ENCODE measurements around the gene KLRK1.

DNA sequence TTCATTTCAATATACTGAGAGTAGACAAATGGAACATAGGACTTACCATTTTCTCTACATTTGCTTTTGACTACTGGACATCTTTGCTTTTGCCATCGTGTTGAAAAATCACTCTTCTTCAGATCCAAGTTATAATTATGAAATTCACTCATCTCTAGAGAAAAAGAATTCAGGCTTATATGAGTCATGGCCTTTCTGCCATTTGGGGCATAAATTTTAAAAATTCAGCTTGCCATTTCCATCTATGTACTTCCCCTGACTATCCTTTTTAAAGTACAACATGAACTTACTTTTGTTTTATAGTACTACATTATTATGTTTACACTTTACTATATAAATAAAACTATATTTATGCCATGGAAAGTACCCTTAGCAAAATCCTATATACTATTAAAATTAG is 3.0 kb downstream of the KLRK1 start:
- no peak for TF ChIP-seq POLR2AphosphoS5 (IDR thresholded peaks at IDR 0.05)
- TF ChIP-seq, protein P1, sequence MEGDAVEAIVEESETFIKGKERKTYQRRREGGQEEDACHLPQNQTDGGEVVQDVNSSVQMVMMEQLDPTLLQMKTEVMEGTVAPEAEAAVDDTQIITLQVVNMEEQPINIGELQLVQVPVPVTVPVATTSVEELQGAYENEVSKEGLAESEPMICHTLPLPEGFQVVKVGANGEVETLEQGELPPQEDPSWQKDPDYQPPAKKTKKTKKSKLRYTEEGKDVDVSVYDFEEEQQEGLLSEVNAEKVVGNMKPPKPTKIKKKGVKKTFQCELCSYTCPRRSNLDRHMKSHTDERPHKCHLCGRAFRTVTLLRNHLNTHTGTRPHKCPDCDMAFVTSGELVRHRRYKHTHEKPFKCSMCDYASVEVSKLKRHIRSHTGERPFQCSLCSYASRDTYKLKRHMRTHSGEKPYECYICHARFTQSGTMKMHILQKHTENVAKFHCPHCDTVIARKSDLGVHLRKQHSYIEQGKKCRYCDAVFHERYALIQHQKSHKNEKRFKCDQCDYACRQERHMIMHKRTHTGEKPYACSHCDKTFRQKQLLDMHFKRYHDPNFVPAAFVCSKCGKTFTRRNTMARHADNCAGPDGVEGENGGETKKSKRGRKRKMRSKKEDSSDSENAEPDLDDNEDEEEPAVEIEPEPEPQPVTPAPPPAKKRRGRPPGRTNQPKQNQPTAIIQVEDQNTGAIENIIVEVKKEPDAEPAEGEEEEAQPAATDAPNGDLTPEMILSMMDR (IDR thresholded peaks at IDR 0.05) = no peak

All from prostate gland (tissue), 2 donors.